ENCODE results near the gene CEP350. TPM values are rescaled to one million over a fixed set of nuclear protein-coding genes. Genes with fewer than 3 reads are reported as not detected.

CEP350 gene
- total and polyA plus RNA-seq, 10 of the 15 experiments (the other 5 are each of a cell fraction or from before 2014, with no cell fraction given) = 5.2 to 46.0 (median 23.1) TPM

GRCh38 chr1:179941454-179941853, 13.2 kb upstream of the CEP350 start (continued):
- no peak for TF ChIP-seq ETV6 (conservative IDR thresholded peaks at IDR 0.05 in 1 of 2, IDR thresholded peaks at IDR 0.05 in 1 of 2; ENCODE audit: borderline replicate concordance in 1 of 2, low read depth in 1 of 2)
- TF ChIP-seq, protein P1, sequence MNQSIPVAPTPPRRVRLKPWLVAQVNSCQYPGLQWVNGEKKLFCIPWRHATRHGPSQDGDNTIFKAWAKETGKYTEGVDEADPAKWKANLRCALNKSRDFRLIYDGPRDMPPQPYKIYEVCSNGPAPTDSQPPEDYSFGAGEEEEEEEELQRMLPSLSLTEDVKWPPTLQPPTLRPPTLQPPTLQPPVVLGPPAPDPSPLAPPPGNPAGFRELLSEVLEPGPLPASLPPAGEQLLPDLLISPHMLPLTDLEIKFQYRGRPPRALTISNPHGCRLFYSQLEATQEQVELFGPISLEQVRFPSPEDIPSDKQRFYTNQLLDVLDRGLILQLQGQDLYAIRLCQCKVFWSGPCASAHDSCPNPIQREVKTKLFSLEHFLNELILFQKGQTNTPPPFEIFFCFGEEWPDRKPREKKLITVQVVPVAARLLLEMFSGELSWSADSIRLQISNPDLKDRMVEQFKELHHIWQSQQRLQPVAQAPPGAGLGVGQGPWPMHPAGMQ (IDR thresholded peaks at IDR 0.05; ENCODE audit: borderline replicate concordance) = no peak

DNA sequence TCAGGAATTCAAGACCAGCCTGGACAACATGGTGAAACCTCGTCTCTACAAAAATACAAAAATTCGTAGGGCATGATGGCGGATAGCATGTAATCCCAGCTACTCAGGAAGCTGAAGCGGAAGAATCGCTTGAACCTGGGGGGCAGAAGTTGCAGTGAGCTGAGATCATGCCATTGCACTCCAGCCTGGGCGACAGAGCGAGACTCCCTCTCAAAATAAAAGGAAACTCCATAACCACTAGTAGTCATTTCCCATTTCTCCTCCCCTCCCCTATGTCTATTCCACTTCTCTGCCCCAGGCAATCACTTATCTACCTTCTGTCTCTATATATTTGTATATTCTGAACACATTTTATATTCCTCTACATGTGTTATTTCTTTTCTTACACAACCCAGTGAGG, 4.0 kb upstream of the CEP350 start:
- SMC1A ChIA-PET (ENCODE audit: uncharacterized antibody, unreplicated experiment) = interaction anchor here (1.2 to 1.9 kb wide), 5 partner anchors 10 to 244 kb away, joined by 3 to 5 read pairs (median 3); no protein-coding TSS in a partner anchor
- DNase-seq (ENCODE audit: low read depth, low spot score) = no peak
- no peak overlapping the region for H3K4me3 ChIP-seq
- no peak overlapping the region for H3K27ac ChIP-seq (ENCODE audit: control insufficient read depth, insufficient read depth)
- no peak overlapping the region for H2AFZ ChIP-seq (ENCODE audit: control insufficient read depth, low read depth, low read length)
- CTCF ChIA-PET = no interaction called here
- RAD21 ChIA-PET (ENCODE audit: unreplicated experiment) = no interaction called here
- no peaks in the 10 kb centered on the region for H4K20me1 ChIP-seq (ENCODE audit: control insufficient read depth, insufficient read depth)
- 98% methylated on average over 7 of the region's 7 CpGs for WGBS (ENCODE audit: insufficient coverage, insufficient replicate concordance, low lambda C conversion rate, missing lambda C conversion rate)
- ATAC-seq = no peak
- BruUV-seq (replicated peaks) = no TSS peak
- FAIRE-seq = no peak
- peaks cover 21% of the 10 kb centered on the region for H3K79me2 ChIP-seq (ENCODE audit: control insufficient read depth, insufficient read depth, low read length)
- H3K4me2 ChIP-seq (ENCODE audit: control insufficient read depth, insufficient read depth) = no peak overlapping the region
- no peak overlapping the region for H3K9ac ChIP-seq (ENCODE audit: control insufficient read depth, insufficient read depth, low read length)
- peaks cover 21% of the 10 kb centered on the region for H3K4me1 ChIP-seq (ENCODE audit: control insufficient read depth, insufficient read depth, low read length)
- intact Hi-C loops (cut with micrococcal nuclease; ENCODE audit: unreplicated experiment) = no loop called here
- H3K36me3 ChIP-seq (ENCODE audit: control insufficient read depth in 2 of 2, insufficient read depth in 2 of 2, low read length in 1 of 2) = no peaks in the 10 kb centered on the region
- POLR2A ChIA-PET = interaction anchor here (0.6 kb wide), 1 partner anchor 12 kb away, joined by 3 read pairs; no protein-coding TSS in a partner anchor
- no peaks in the 10 kb centered on the region for H3K9me3 ChIP-seq (replicated peaks; ENCODE audit: control insufficient read depth, insufficient read depth, low read length)
- in situ Hi-C loops (cut with MboI) = loop anchor here (5.0 kb wide), 1 partner anchor 68 kb away; the partner anchor contains the start of gene TOR1AIP1
- H3K27me3 ChIP-seq (replicated peaks in 1 of 2; ENCODE audit: control insufficient read depth in 2 of 2, insufficient read depth in 2 of 2, low read length in 1 of 2) = no peaks in the 10 kb centered on the region
- no peak for TF ChIP-seq IRF3 (IDR thresholded peaks at IDR 0.05)
- no peak for TF ChIP-seq NBN (IDR thresholded peaks at IDR 0.05)
- no peak for TF ChIP-seq NRF1 (conservative IDR thresholded peaks at IDR 0.05; ENCODE audit: low read depth, low read length)
- TF ChIP-seq CBFB (IDR thresholded peaks at IDR 0.05; ENCODE audit: low read depth) = no peak
- TF ChIP-seq MYB (IDR thresholded peaks at IDR 0.05; ENCODE audit: borderline replicate concordance, low read depth, low read length) = no peak
- no peak for TF ChIP-seq CEBPB (IDR thresholded peaks at IDR 0.05; ENCODE audit: borderline replicate concordance in 1 of 2, low read depth in 2 of 2, low read length in 2 of 2)
- TF ChIP-seq, protein P2, sequence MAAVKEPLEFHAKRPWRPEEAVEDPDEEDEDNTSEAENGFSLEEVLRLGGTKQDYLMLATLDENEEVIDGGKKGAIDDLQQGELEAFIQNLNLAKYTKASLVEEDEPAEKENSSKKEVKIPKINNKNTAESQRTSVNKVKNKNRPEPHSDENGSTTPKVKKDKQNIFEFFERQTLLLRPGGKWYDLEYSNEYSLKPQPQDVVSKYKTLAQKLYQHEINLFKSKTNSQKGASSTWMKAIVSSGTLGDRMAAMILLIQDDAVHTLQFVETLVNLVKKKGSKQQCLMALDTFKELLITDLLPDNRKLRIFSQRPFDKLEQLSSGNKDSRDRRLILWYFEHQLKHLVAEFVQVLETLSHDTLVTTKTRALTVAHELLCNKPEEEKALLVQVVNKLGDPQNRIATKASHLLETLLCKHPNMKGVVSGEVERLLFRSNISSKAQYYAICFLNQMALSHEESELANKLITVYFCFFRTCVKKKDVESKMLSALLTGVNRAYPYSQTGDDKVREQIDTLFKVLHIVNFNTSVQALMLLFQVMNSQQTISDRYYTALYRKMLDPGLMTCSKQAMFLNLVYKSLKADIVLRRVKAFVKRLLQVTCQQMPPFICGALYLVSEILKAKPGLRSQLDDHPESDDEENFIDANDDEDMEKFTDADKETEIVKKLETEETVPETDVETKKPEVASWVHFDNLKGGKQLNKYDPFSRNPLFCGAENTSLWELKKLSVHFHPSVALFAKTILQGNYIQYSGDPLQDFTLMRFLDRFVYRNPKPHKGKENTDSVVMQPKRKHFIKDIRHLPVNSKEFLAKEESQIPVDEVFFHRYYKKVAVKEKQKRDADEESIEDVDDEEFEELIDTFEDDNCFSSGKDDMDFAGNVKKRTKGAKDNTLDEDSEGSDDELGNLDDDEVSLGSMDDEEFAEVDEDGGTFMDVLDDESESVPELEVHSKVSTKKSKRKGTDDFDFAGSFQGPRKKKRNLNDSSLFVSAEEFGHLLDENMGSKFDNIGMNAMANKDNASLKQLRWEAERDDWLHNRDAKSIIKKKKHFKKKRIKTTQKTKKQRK (IDR thresholded peaks at IDR 0.05; ENCODE audit: low read depth, low read length) = no peak
- TF ChIP-seq ZBED1 (IDR thresholded peaks at IDR 0.05; ENCODE audit: borderline replicate concordance) = no peak
- no peak for TF ChIP-seq SUPT20H (IDR thresholded peaks at IDR 0.05; ENCODE audit: borderline replicate concordance, control insufficient read depth, low read depth, low read length)
- TF ChIP-seq EP300 (IDR thresholded peaks at IDR 0.05; ENCODE audit: borderline replicate concordance in 1 of 2, control insufficient read depth in 1 of 2, low read depth in 2 of 2, low read length in 2 of 2) = no peak

Data from GM12878 (cell line).